Endothelial cell (in vitro differentiated cells): ENCODE measurements around the gene SLC17A8. TPM values are rescaled to one million over a fixed set of nuclear protein-coding genes. Genes with fewer than 3 reads are reported as not detected.
"Not testable (repeated sequence)": the region's sequence is repeated elsewhere in the genome, so short reads cannot be mapped to it uniquely, and the experiment has no call there.

ENCODE experiments used
- DNase-seq: peaks from one replicate; pipeline ENCODE4 v3.0.0; 2021; ENCODE audit warnings: low spot score
- H3K27ac Mint-ChIP-seq: one replicate; pipeline ENCODE4 v1.8.0; 2021; ENCODE audit warnings: mixed read lengths, inconsistent platforms; ENCODE audit not compliant: unreplicated experiment
- H3K27me3 Mint-ChIP-seq: one replicate; pipeline ENCODE4 v1.8.0; 2021; ENCODE audit warnings: mild to moderate bottlenecking, moderate library complexity, mixed read lengths, inconsistent platforms; ENCODE audit not compliant: unreplicated experiment
- H3K36me3 Mint-ChIP-seq: one replicate; pipeline ENCODE4 v1.8.0; 2021; ENCODE audit warnings: mild to moderate bottlenecking, low read depth, mixed read lengths, inconsistent platforms; ENCODE audit not compliant: unreplicated experiment
- H3K4me1 Mint-ChIP-seq: one replicate; pipeline ENCODE4 v1.8.0; 2021; ENCODE audit warnings: mild to moderate bottlenecking, mixed read lengths, inconsistent platforms; ENCODE audit not compliant: unreplicated experiment
- H3K4me3 Mint-ChIP-seq: one replicate; pipeline ENCODE4 v1.8.0; 2021; ENCODE audit warnings: mild to moderate bottlenecking, mixed read lengths, inconsistent platforms; ENCODE audit not compliant: unreplicated experiment
- H3K9me3 Mint-ChIP-seq: one replicate; pipeline ENCODE4 v1.8.0; 2021; ENCODE audit warnings: mixed read lengths, inconsistent platforms; ENCODE audit not compliant: unreplicated experiment
- CTCF ChIP-seq: fragments of 200-600 bp; sonication (generic); IDR thresholded peaks from one replicate; pipeline ENCODE4 v1.5.0; 2021; ENCODE audit warnings: antibody characterized with exemption; ENCODE audit not compliant: unreplicated experiment
- total RNA-seq: library from RNA; stranded (reverse); fragmentation: NEBNext Ultra II Directional; extraction: Animal tissue kit (Norgen Biotek cat#: 25700); gene quantifications from one replicate; pipeline ENCODE4 v1.2.1, GENCODE V29; 2021; ENCODE audit not compliant: unreplicated experiment

SLC17A8 gene
- total RNA-seq, 1 donor from 2014 or later = not detected

GRCh38 chr12:100413001-100413400 lies 56.1 kb downstream of the SLC17A8 start:
- peaks cover 2% of the 10 kb centered on the region for H3K27me3 Mint-ChIP-seq
- H3K27ac Mint-ChIP-seq = no peak overlapping the region
- TF ChIP-seq CTCF = no peak
- H3K9me3 Mint-ChIP-seq = no peaks in the 10 kb centered on the region
- no peak overlapping the region for H3K4me3 Mint-ChIP-seq
- H3K36me3 Mint-ChIP-seq = no peaks in the 10 kb centered on the region
- DNase-seq = no peak
- peaks cover 6% of the 10 kb centered on the region for H3K4me1 Mint-ChIP-seq

GRCh38 chr12:100414739-100415138 lies 57.9 kb downstream of the SLC17A8 start:
- no peaks in the 10 kb centered on the region for H3K36me3 Mint-ChIP-seq
- H3K4me1 Mint-ChIP-seq = peaks cover 6% of the 10 kb centered on the region
- TF ChIP-seq CTCF = no peak
- H3K9me3 Mint-ChIP-seq = no peaks in the 10 kb centered on the region
- no peak for DNase-seq
- no peak overlapping the region for H3K27ac Mint-ChIP-seq
- no peak overlapping the region for H3K4me3 Mint-ChIP-seq
- H3K27me3 Mint-ChIP-seq = peaks cover 2% of the 10 kb centered on the region

- no peak for TF ChIP-seq CTCF
- no peaks in the 10 kb centered on the region for H3K4me1 Mint-ChIP-seq
- no peak for DNase-seq
- no peak overlapping the region for H3K27ac Mint-ChIP-seq
- no peaks in the 10 kb centered on the region for H3K27me3 Mint-ChIP-seq
- no peak overlapping the region for H3K4me3 Mint-ChIP-seq
- no peaks in the 10 kb centered on the region for H3K36me3 Mint-ChIP-seq
- H3K9me3 Mint-ChIP-seq = no peaks in the 10 kb centered on the region
Measured at GRCh38 chr12:100422646-100423045, 65.8 kb downstream of the SLC17A8 start.

- no peaks in the 10 kb centered on the region for H3K9me3 Mint-ChIP-seq
- no peaks in the 10 kb centered on the region for H3K36me3 Mint-ChIP-seq
- no peaks in the 10 kb centered on the region for H3K4me1 Mint-ChIP-seq
- no peak overlapping the region for H3K4me3 Mint-ChIP-seq
- no peak overlapping the region for H3K27ac Mint-ChIP-seq
- no peaks in the 10 kb centered on the region for H3K27me3 Mint-ChIP-seq
- no peak for DNase-seq
- no peak for TF ChIP-seq CTCF
Measured at GRCh38 chr12:100426145-100426544, 69.3 kb downstream of the SLC17A8 start.

- Mint-ChIP-seq H3K4me3 (no peak overlapping the region), H3K36me3 (no peaks in the 10 kb centered on the region), H3K9me3 (no peaks in the 10 kb centered on the region), H3K27ac (no peak overlapping the region), H3K27me3 (no peaks in the 10 kb centered on the region), H3K4me1 (no peaks in the 10 kb centered on the region)
- no peak for DNase-seq
- no peak for TF ChIP-seq CTCF
Measured at GRCh38 chr12:100427078-100427477, 70.2 kb downstream of the SLC17A8 start.

- H3K27me3 Mint-ChIP-seq, H3K4me1 Mint-ChIP-seq, H3K9me3 Mint-ChIP-seq, H3K4me3 Mint-ChIP-seq, H3K36me3 Mint-ChIP-seq, H3K27ac Mint-ChIP-seq, DNase-seq: not testable (repeated sequence)
Measured at GRCh38 chr12:100430251-100430650, 73.4 kb downstream of the SLC17A8 start.
